Measurements from ENCODE around the gene SLCO3A1. TPM values are rescaled to one million over a fixed set of nuclear protein-coding genes. Genes with fewer than 3 reads are reported as not detected.

SLCO3A1 gene
- total and polyA plus RNA-seq, 2 experiments from 2014 or later: 1.9 to 6.9 TPM

DNA sequence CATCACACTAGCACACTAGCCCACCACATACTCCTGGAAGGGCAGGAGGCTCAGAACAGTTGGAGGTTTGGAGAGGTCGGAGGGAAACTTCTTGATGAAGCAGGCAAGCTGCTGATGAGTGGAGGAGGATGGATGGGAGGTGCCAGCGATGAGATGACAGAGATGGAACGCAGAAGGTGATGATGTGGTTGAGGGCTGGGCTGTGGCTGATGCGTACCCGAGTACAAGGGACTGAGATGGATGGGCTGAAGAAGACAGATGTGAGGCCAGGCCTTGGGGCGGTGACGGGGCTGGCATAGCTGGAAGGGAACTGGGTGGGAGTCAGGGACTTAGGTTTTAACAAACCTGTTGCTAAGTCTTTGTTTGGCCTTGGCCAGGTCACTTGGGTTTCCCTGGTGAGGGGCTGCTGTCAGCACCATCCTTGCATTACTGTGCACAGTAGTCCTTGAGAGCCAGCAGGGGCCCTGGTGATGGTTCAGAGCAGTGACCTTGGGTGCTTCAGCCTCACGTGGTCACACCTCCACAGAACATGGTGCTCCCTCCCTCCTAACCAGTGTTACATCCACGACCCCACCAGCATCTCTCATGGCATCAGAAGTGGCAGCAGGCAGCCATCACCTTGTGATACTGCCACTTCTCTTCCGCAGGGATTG lies 164.5 kb downstream of the SLCO3A1 start:
- 77 to 84% methylated on average over 10 of the region's 10 CpGs for WGBS, 2 experiments (ENCODE audit: low coverage in 1 of 2, low lambda C conversion rate in 2 of 2, missing lambda C conversion rate in 2 of 2)

DNA sequence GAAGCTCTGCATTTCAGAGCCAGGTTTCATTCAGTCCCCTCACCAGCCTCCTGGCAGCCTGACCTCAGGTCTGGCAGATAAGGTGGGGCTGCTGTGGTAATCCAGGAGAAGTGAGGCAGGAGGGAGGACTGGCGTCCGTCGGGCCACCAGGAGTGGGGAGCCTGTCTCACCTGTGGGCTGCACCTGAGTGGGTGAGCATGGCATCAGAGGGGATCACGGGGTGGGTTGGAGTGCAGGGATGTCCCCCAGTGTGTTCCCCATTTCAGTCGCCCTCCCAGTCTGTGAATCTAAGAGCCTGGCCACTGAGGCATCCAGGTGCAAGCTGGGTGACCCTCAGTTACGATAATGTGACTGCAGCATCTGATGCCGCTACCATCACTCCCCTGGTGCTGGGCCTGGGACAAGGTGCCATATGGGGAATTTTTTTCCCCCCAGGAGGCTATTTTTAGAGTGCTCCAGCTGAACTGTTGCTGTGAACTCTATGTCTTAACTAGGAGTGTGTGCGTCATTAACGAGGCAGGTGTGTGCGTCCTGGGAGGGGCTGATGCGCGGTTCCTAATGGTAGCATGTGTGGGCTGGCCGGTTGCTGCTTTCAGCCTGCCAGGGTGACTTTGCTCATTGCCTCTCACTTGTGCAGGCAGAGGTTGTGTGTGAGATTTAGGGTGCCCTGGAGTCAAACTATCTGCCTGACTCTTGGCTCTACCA lies 165.2 kb downstream of the SLCO3A1 start:
- in situ Hi-C loops (cut with MboI): no loop called here
- H3K27ac ChIP-seq: no peak overlapping the region

More for the DNA sequence above, 164.5 kb downstream of the SLCO3A1 start:
- no peaks in the 10 kb centered on the region for H3K36me3 ChIP-seq (ENCODE audit: low read depth)
- no peak for DNase-seq
- no peak overlapping the region for H3K4me2 ChIP-seq (ENCODE audit: unreplicated experiment)
- no peak overlapping the region for H3K27ac ChIP-seq
- H3K4me3 ChIP-seq: no peak overlapping the region
- H3K9me3 ChIP-seq (ENCODE audit: low read depth): no peaks in the 10 kb centered on the region
- H3K9me2 ChIP-seq (ENCODE audit: insufficient read depth): no peaks in the 10 kb centered on the region
- peaks cover 9% of the 10 kb centered on the region; the same call in 1 of the 2 replicates for H3K4me1 ChIP-seq (ENCODE audit: insufficient read depth)
- H3K79me2 ChIP-seq (ENCODE audit: insufficient read depth): no peaks in the 10 kb centered on the region
- no peaks in the 10 kb centered on the region for H4K20me1 ChIP-seq (ENCODE audit: insufficient read depth)
- H3K9ac ChIP-seq: no peak overlapping the region
- H3F3A ChIP-seq (ENCODE audit: insufficient read depth): 0 out of 2 replicates have a peak, but pooled peaks cover 8% of the 10 kb centered on the region
- in situ Hi-C loops (cut with MboI): no loop called here
- H3K27me3 ChIP-seq (replicated peaks; ENCODE audit: insufficient read depth): no peaks in the 10 kb centered on the region
- H2AFZ ChIP-seq: no peak overlapping the region
- no peak for TF ChIP-seq EZH2 (IDR thresholded peaks at IDR 0.05; ENCODE audit: insufficient read depth, poor library complexity, severe bottlenecking)
- no peak for TF ChIP-seq EZH2phosphoT487 (IDR thresholded peaks at IDR 0.05; ENCODE audit: insufficient read depth, low read depth)

DNA sequence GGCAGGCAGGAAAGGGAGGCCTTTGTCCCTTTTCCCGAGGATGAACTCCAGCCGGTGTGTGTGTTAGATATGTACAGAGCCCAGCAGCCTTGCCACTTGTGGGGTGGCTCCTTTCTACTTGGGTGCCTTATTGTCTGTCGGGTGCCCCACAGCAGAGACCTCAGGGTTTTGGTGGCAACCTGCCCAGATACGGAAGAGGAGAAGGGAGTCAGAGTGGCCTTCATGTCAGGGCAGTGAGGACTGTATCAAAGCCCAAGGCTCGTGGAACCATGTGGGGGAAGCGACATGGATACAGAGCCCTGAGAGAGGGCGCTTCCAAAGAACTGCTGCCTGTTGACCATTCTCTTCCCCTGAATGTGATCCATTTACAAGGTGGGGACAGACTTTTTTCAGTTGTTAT lies 166.2 kb downstream of the SLCO3A1 start:
- in situ Hi-C loops (cut with MboI): no loop called here

More for the DNA sequence above, 165.2 kb downstream of the SLCO3A1 start:
- H3K4me2 ChIP-seq (ENCODE audit: unreplicated experiment): no peak overlapping the region
- no peaks in the 10 kb centered on the region for H3K9me3 ChIP-seq (ENCODE audit: low read depth)
- H3K9ac ChIP-seq: no peak overlapping the region
- no peaks in the 10 kb centered on the region for H3K79me2 ChIP-seq (ENCODE audit: insufficient read depth)
- H3K36me3 ChIP-seq (ENCODE audit: low read depth): no peaks in the 10 kb centered on the region
- no peak overlapping the region for H3K4me3 ChIP-seq
- no peak for DNase-seq
- H3K4me1 ChIP-seq (ENCODE audit: insufficient read depth): peaks cover 9% of the 10 kb centered on the region; the same call in 1 of the 2 replicates
- no peak overlapping the region for H2AFZ ChIP-seq
- H3K27me3 ChIP-seq (replicated peaks; ENCODE audit: insufficient read depth): no peaks in the 10 kb centered on the region
- H3F3A ChIP-seq (ENCODE audit: insufficient read depth): 0 out of 2 replicates have a peak, but pooled peaks cover 8% of the 10 kb centered on the region
- 80 to 87% methylated on average over 12 to 13 of the region's 13 CpGs for WGBS, 2 experiments (ENCODE audit: low coverage in 1 of 2, low lambda C conversion rate in 2 of 2, missing lambda C conversion rate in 2 of 2)
- no peaks in the 10 kb centered on the region for H4K20me1 ChIP-seq (ENCODE audit: insufficient read depth)
- H3K9me2 ChIP-seq (ENCODE audit: insufficient read depth): no peaks in the 10 kb centered on the region
- TF ChIP-seq EZH2 (IDR thresholded peaks at IDR 0.05; ENCODE audit: insufficient read depth, poor library complexity, severe bottlenecking): no peak
- TF ChIP-seq EZH2phosphoT487 (IDR thresholded peaks at IDR 0.05; ENCODE audit: insufficient read depth, low read depth): no peak

DNA sequence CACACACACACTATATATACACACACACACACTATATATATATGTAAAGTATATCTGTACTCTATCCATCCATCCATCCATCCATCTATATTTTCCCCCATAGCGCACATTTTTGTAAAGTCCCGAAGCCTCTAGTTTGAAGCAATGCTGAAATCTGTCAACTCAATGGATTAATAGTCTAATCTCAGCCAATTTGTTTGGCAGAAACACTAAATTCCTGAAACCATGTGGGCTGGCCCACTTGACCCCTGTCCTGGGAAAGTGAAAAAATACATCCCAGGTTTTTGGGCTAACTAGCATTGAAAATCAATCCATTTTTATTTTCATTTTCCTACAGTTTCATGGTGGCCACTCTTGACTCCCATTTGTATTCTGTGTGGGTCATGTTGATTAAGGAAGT lies 166.7 kb downstream of the SLCO3A1 start:
- H3K4me1 ChIP-seq (ENCODE audit: insufficient read depth): peaks cover 9% of the 10 kb centered on the region; the same call in 1 of the 2 replicates
- no peak overlapping the region for H3K4me2 ChIP-seq (ENCODE audit: unreplicated experiment)
- 0 out of 2 replicates have a peak, but pooled peaks cover 8% of the 10 kb centered on the region for H3F3A ChIP-seq (ENCODE audit: insufficient read depth)
- no peaks in the 10 kb centered on the region for H3K9me2 ChIP-seq (ENCODE audit: insufficient read depth)
- H3K9me3 ChIP-seq (ENCODE audit: low read depth): no peaks in the 10 kb centered on the region
- TF ChIP-seq EZH2 (IDR thresholded peaks at IDR 0.05; ENCODE audit: insufficient read depth, poor library complexity, severe bottlenecking) (no peak), EZH2phosphoT487 (IDR thresholded peaks at IDR 0.05; ENCODE audit: insufficient read depth, low read depth) (no peak)
- no peaks in the 10 kb centered on the region for H3K36me3 ChIP-seq (ENCODE audit: low read depth)
- no peaks in the 10 kb centered on the region for H3K79me2 ChIP-seq (ENCODE audit: insufficient read depth)
- no peak overlapping the region for H3K27ac ChIP-seq
- 63 to 65% methylated on average over 2 of the region's 2 CpGs for WGBS, 2 experiments (ENCODE audit: low coverage in 1 of 2, low lambda C conversion rate in 2 of 2, missing lambda C conversion rate in 2 of 2)
- no peak overlapping the region for H3K9ac ChIP-seq
- H4K20me1 ChIP-seq (ENCODE audit: insufficient read depth): no peaks in the 10 kb centered on the region
- DNase-seq: no peak
- in situ Hi-C loops (cut with MboI): no loop called here
- no peak overlapping the region for H3K4me3 ChIP-seq
- H2AFZ ChIP-seq: no peak overlapping the region
- H3K27me3 ChIP-seq (replicated peaks; ENCODE audit: insufficient read depth): no peaks in the 10 kb centered on the region

More for the DNA sequence above, 166.2 kb downstream of the SLCO3A1 start:
- Histone ChIP-seq H3K9me2 (ENCODE audit: insufficient read depth) (no peaks in the 10 kb centered on the region), H3K79me2 (ENCODE audit: insufficient read depth) (no peaks in the 10 kb centered on the region), H3K9ac (no peak overlapping the region), H3K4me3 (no peak overlapping the region), H3K9me3 (ENCODE audit: low read depth) (no peaks in the 10 kb centered on the region), H2AFZ (no peak overlapping the region), H4K20me1 (ENCODE audit: insufficient read depth) (no peaks in the 10 kb centered on the region), H3F3A (ENCODE audit: insufficient read depth) (0 out of 2 replicates have a peak, but pooled peaks cover 8% of the 10 kb centered on the region), H3K36me3 (ENCODE audit: low read depth) (no peaks in the 10 kb centered on the region), H3K4me2 (ENCODE audit: unreplicated experiment) (no peak overlapping the region), H3K27me3 (replicated peaks; ENCODE audit: insufficient read depth) (no peaks in the 10 kb centered on the region), H3K4me1 (ENCODE audit: insufficient read depth) (peaks cover 9% of the 10 kb centered on the region; the same call in 1 of the 2 replicates), H3K27ac (no peak overlapping the region)
- TF ChIP-seq EZH2phosphoT487 (IDR thresholded peaks at IDR 0.05; ENCODE audit: insufficient read depth, low read depth) (no peak), EZH2 (IDR thresholded peaks at IDR 0.05; ENCODE audit: insufficient read depth, poor library complexity, severe bottlenecking) (no peak)
- 74 to 80% methylated on average over 7 of the region's 7 CpGs for WGBS, 2 experiments (ENCODE audit: low coverage in 1 of 2, low lambda C conversion rate in 2 of 2, missing lambda C conversion rate in 2 of 2)
- no peak for DNase-seq

Measured in GM23248 (cell line).